A673 (cell line): Measurements from ENCODE around the gene FBXW4.

Experiments
- CTCF ChIP-seq: fragments of 300-800, 200-600 bp; sonication (generic); conservative IDR thresholded peaks from 2 replicates; pipeline ENCODE4 v1.5.1; 2017; ENCODE audit warnings: low read depth, mild to moderate bottlenecking, antibody characterized with exemption, low read length, moderate library complexity, mixed read lengths
- EZH2 ChIP-seq: fragments of 200-600 bp; sonication (generic); IDR thresholded peaks from 2 replicates; pipeline ENCODE4 v1.6.1; 2017; ENCODE audit warnings: borderline replicate concordance, low read depth, mild to moderate bottlenecking, mixed read lengths, antibody characterized with exemption, low read length; ENCODE audit not compliant: poor library complexity, severe bottlenecking

DNA sequence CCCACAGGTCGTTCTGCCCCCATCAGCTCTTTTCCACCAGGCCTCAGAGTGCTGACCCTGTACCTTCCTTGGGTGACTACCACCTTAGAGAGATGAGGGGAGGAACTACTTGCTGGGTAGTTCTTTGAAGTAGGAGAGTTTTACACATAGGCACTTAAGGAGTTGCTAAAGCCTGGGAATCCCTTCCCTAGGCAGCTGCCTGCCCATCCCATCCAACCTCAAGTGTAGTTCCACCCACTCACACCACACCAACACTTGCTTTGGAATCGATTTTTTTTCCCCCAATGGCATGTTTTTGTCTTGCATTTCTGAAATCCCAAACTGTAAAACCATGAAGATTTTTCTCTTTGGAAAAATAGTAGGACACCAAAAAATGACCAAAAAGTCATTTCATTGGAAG, 47.7 kb downstream of the FBXW4 start:
- no peak for TF ChIP-seq CTCF
- TF ChIP-seq EZH2: no peak
